GM12872 (cell line): ENCODE results near the gene PRKCE.

Source experiments
- TF ChIP-seq, protein P1 (sequence below): IDR thresholded peaks from 3 replicates; pipeline ENCODE4 v1.5.1; 2011; ENCODE audit warnings: low read depth, mild to moderate bottlenecking, low read length, moderate library complexity; ENCODE audit not compliant: insufficient read depth

Gene PRKCE

DNA sequence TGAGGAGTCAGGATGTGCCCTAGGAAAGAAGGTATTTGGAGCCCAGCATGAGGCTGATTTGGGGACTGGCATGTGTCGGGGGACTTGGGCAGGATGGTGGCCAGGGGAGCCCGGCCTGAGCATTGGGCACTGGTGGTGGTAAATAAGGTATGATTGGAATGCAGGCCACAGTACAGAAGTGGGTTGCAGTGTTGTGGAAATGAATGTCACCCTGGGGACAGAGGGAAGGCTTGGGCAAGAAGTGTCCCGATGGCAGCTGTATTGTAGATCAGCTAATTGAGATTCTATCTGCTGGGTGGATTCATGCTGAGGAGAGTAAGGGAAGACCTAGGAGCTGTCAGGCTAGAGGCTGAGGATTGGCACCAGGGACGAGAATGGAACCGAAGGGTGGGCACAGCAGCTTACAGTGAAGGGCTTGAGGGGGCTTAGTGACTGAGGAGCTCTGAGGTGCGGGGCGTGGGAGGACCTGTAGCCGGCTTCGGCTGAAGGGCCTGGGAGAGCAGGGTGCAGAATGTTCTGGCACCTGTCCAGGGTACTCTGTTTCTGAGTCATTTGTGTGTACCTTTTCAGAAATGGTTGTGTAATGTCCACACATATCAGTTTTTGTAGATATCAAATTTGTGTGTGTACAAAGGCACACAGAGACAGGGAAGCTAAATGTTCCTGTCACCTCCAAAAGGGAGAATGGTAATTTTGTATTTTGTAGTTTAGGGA lies 170.2 kb downstream of the PRKCE start:
- TF ChIP-seq, protein P1, sequence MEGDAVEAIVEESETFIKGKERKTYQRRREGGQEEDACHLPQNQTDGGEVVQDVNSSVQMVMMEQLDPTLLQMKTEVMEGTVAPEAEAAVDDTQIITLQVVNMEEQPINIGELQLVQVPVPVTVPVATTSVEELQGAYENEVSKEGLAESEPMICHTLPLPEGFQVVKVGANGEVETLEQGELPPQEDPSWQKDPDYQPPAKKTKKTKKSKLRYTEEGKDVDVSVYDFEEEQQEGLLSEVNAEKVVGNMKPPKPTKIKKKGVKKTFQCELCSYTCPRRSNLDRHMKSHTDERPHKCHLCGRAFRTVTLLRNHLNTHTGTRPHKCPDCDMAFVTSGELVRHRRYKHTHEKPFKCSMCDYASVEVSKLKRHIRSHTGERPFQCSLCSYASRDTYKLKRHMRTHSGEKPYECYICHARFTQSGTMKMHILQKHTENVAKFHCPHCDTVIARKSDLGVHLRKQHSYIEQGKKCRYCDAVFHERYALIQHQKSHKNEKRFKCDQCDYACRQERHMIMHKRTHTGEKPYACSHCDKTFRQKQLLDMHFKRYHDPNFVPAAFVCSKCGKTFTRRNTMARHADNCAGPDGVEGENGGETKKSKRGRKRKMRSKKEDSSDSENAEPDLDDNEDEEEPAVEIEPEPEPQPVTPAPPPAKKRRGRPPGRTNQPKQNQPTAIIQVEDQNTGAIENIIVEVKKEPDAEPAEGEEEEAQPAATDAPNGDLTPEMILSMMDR: no peak

DNA sequence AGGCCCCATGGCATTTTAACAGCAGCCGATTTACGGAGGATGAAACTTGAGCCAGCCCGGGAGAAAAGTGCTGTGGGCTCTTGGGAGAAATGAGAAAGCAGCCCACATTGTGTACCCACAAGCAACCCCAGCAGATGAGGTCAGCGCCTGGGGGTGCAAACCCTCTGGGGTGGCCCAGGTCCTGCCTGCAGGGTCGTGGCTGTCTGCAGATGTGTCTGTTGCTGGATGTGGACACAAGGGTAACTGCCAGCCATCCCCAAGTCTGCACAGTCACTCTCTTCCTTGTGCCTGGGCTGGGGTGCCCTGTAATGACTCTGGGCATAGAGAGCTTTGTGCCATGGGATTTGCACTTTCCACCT lies 170.8 kb downstream of the PRKCE start:
- TF ChIP-seq, protein P1: no peak

DNA sequence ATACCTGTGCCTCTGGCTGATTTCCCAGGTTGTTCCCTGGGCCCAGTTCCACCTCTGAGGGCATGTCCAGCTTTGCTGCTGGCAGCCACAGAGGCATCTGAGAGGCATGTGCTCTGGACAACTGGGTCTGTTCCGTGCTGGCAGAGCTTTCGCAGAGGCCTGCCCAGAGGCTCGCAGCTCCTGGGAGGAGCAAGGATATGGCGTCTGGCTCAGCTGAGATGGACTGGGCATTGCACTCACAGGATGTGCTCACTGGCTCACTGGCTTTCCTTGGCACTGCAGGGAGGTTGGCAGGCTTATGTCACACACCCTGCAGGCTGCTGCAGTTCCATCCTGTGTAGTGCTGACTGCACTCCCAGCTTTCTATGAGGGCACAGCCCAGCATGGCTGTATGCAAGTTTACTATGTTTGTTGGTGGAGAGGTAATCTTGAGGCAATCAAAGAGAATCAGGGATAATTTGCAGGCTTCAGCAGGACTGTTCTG lies 172.3 kb downstream of the PRKCE start:
- TF ChIP-seq, protein P1: no peak

DNA sequence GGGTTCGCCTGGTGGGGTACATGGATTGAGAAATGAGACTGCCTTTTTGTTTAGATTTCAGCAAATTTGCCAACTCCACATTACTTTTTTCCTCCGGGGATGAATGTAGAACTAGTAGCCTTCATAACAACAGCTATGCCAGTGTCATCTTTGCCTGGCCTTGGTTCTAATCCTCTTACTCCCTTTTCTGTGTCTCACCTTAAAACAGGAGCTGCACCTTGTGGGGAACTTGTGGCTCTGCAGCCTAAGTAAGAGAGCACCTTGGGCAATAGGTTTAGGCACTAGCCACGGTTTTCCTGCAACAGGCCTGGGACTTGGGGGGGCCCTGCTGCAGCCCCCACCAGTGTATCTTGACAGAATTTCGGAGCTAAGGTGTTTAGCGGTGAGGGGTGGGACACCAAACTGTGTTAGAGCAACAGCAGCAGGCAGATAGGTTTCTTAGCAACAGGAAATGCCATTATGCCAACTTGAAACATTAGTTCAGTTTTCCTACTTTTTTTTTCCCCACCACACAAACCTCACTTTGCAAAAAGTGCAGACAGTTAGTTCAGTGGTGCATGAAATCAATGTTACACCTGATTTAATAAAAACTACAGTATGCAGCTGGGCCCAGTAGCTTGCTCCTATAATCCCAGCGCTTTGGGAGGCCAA lies 173.7 kb downstream of the PRKCE start:
- TF ChIP-seq, protein P1: peak; percentile 17; the same call in 1 of the 3 replicates

DNA sequence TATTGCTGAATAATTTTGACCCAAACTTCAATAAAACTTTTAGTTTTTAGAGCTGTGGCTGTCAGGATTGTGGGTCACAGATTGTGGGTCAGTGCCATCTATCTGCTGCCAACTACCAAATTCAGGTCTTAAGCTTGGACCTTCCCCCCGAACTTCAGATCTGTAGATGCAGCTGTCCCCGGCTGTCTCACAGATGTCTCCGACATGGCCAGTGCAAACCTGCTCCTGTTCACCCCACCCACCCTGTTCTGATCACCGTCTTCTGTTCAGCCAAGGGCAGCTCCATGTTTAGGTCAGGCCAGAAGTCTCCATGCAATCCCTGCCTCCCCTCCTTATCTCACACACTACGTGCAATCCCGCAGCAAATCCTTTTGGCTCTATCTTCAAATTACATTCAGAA lies 175.0 kb downstream of the PRKCE start:
- TF ChIP-seq, protein P1: no peak

DNA sequence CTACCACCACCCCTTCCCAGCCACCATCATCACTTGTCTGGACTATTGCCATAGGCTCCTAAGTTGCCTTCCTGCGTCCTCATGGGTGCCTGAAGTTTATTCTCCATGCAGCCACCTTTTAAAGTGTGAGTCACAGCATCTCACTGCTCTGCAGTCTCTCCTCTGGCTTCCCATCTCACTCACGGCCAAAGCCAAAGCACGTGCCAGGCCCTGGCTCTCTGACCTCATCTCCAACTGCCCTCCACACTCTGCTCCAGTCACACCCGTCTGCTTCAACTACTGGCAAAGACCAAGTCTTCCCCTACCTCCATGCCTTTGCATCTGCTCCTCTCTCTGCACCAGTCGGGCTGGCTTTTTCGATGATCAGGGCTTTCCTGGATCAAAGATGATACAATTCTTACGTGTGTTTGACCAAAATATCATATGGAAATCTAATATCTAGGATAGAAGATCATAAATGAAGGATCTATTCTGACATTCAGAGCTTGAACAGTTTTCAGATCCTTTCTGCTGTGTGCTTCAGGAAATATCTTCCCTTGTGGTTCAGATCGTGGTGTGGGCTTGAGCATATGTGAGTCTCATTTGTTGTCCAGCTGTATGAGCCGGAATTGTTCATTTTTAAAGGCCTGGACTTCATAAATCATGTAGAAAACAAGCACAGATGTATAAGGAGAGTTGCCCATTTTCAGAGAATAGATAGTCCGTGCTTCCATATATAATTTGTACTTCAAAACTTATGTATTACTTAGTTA lies 175.6 kb downstream of the PRKCE start:
- TF ChIP-seq, protein P1: no peak

DNA sequence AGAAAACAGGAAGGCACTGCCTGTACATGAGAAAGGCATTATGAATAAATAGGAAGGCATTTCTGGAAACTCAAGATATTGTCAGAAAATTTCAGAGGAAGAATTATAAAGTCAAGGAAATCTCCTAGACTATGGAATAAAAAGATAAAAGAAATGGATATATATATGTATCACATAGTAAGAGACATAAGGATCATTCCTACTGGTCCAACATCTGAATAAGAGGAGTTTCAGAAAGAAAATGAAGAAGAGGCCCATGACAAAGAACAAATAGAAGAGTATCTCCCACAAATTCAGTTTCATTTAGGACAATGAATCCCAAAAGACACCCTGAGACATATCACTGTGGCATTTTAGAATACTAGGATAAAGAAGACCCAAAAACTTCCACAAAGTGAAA lies 178.8 kb downstream of the PRKCE start:
- TF ChIP-seq, protein P1: no peak
